Astrocyte of the hippocampus (primary cell): ENCODE results near the gene WDCP.
"Not testable (repeated sequence)": the region's sequence is repeated elsewhere in the genome, so short reads cannot be mapped to it uniquely, and the experiment has no call there.

Experiments
- DNase-seq: peaks from one replicate; pipeline ENCODE4 v3.0.0; 2011; ENCODE audit warnings: low read depth, low spot score

Gene WDCP, protein sequence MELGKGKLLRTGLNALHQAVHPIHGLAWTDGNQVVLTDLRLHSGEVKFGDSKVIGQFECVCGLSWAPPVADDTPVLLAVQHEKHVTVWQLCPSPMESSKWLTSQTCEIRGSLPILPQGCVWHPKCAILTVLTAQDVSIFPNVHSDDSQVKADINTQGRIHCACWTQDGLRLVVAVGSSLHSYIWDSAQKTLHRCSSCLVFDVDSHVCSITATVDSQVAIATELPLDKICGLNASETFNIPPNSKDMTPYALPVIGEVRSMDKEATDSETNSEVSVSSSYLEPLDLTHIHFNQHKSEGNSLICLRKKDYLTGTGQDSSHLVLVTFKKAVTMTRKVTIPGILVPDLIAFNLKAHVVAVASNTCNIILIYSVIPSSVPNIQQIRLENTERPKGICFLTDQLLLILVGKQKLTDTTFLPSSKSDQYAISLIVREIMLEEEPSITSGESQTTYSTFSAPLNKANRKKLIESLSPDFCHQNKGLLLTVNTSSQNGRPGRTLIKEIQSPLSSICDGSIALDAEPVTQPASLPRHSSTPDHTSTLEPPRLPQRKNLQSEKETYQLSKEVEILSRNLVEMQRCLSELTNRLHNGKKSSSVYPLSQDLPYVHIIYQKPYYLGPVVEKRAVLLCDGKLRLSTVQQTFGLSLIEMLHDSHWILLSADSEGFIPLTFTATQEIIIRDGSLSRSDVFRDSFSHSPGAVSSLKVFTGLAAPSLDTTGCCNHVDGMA

GRCh38 chr2:24046930-24047702, at the start of gene WDCP:
WDCP (minus strand) TSS chr2:24047391; CDS start chr2:24039494, 7,897 bp downstream.
- DNase-seq = peak; percentile 99

- not testable (repeated sequence) for DNase-seq
These were observed 48.0 kb upstream of the WDCP start for GRCh38 chr2:24095171-24095677.

- DNase-seq = not testable (repeated sequence)
These were observed 46.1 kb upstream of the WDCP start for GRCh38 chr2:24093270-24093669.

GRCh38 chr2:24088821-24089359, 41.7 kb upstream of the WDCP start:
- DNase-seq = no peak

DNA sequence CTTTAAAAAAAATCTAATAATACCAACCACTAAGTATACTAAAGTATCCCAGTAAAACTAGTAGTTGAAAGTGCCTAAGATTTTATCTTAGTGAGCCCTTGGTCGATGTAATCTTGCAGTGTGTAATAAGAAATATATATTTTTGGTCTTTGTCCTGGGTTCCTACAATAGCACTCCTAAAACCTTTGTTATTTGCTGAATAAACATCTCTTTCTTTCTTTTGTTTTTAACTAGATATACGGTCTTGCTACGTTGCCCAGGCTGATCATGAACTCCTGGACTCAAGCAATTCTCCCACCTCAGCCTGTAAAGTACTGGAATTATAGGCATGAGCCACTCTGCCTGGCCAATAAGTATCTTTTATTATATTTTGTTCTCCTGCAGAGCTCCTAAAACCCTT, 39.8 kb upstream of the WDCP start:
- DNase-seq = no peak

GRCh38 chr2:24086241-24086640, 39.0 kb upstream of the WDCP start:
- no peak for DNase-seq

DNA sequence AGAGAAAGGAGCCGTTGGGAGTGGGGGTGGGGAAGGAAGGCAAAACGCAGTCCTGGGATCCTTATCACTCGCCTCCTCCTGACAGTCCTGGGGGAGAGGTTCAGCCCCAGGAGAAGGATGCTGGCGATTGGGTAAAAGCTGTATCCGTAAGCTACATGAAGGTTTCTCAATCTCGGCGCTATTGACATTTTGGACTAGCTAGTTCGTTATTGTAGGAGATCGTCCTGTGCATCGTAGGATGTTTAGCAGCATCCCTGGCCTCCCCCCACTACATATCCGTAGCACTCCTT, 38.0 kb upstream of the WDCP start:
- no peak for DNase-seq

GRCh38 chr2:24084386-24085199, 37.4 kb upstream of the WDCP start, which contains the start of gene TP53I3:
TP53I3 (minus strand) TSS chr2:24084834; CDS start chr2:24084326, 508 bp downstream.
- DNase-seq = peak; percentile 98

- peak; percentile 91 for DNase-seq
These were observed 36.6 kb upstream of the WDCP start for GRCh38 chr2:24083567-24084385.

- DNase-seq = no peak
These were observed 35.8 kb upstream of the WDCP start for GRCh38 chr2:24082787-24083566.

DNA sequence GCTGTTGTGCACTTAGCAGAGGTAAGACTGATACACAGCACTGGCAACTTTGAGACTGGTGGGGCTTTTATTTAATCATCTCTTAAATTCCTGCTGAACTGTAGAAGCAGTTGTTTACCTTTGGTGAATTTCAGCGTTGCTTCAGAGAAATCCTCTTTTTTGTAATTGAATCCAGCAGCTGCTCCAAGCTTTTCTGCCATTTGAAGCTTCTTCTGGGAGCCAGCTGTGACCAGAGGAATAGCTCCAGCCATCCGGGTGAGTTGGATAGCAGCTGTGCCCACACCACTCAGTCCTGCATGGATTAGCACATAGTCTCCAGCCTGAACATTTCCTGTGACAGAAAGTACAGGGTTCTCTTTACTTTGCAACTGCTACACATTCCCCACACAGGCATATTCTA, 33.5 kb upstream of the WDCP start:
- no peak for DNase-seq

DNA sequence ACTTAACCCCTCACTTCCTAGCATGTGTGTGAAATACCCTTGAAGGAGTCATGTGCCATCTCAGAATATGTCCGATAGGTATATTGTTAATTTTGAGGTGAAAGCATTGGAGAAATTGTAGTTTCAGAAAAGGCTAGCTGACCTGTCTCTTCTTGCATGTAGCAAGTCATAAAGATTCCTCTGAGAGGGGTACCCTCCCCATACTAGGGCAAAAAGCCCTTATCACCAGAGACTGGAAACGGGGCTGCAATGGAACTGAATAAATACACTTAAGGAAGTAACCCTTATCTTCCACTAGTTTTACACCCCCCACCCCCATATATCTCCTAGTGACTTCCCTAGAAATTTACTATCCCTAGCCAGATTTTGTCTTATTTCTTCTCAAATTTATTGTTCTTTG, 30.7 kb upstream of the WDCP start:
- no peak for DNase-seq

DNA sequence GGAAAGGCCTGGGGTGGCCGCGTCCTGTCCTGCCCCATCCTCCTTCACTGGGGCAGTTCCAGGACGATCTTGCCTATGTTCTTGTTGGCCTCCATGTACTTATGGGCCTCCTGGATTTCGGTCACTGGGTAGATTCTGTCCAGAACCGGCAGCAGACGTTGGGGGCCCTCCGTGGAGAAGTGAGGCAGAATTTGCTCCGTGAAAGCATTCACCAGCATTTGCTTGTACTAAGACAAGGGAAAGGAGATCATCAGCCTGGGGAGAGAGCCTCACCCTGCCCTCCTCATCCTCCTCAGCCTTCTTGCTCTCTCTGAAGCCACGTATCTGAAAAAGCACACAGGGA, 30.3 kb upstream of the WDCP start:
- no peak for DNase-seq

DNA sequence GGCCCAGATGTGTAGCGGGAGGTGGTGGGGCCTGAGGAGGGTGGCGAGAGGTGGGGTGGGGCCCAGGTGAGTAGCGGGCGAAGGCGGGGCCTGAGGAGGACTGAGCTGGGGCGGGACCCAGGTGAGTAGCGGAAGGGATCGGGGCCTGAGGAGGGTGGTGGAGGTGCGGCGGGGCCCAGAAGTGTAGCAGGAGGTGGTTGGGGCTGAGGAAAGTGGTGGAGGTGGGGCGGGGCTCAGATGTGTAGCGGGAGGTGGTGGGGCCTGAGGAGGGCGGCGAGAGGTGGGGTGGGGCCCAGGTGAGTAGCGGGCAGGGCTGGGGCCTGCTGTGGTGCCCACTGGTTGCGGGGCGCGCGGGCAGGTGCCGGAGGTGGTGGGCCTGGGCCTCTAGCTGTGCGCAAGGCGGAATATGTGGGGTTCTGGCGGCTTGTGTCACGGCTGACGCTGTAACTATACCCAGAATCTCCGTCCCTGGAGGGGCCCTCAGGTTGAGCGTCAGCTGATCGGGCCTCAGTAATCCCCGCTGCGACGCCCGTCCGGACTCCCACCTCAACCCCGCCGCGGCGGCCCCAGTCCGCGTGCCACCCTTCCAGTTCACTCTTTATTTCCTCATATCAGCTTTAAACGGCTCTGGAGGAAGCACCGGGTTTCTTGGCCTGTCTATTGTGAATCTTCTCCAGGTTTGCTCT, 29.8 kb upstream of the WDCP start:
- peak; percentile 44 for DNase-seq

GRCh38 chr2:24075915-24076848, 29.0 kb upstream of the WDCP start, which contains the start of gene SF3B6:
SF3B6 (minus strand) TSS chr2:24076326; CDS start chr2:24076229, 97 bp downstream.
- peak; percentile 99 for DNase-seq

- no peak for DNase-seq
These were observed 28.1 kb upstream of the WDCP start for GRCh38 chr2:24075259-24075658.

DNA sequence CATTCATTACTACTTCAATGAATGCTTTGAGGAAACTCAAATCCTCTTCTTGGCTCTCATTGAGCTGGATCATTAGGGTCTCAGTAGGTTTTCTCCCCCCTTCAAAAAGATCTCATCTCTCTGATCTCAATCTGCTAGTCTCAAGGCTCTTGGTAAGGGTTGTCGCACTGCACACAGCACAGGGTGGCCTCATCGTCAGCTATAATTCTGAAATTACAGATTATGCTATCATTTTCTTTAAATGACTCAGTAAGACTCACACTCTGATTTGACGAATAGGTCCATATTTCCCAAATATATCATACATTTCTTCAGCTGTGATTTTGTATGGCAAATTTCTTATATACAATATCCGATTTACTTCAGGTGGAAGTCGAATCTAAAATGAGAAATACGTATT, 26.6 kb upstream of the WDCP start:
- no peak for DNase-seq

DNA sequence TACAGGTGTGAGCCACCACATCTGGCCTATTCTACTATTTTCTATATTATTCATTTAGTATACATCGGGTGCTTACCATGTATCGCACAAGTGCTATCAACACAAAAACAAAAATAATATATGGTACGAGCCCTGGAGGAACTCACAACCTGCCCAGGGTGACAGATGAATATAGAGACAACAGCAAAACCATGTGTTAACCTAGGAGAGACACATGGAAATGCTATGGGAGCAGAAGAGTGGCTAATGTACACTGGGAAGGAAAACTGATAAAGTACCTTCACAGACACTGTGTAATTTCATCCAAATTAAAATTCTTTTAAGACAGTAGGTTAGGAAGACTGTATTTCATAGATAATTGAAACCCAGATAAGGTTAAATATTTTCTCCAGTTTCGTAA, 25.1 kb upstream of the WDCP start:
- DNase-seq = no peak
